T47D (cell line): Measurements from ENCODE around the gene IL21R.
"Not testable (repeated sequence)": the region's sequence is repeated elsewhere in the genome, so short reads cannot be mapped to it uniquely, and the experiment has no call there.

Experiments
- DNase-seq, 2 experiments: peaks; one replicate each; pipeline versions ENCODE4 v3.0.0 to v3.0.0-alpha.2; 2011 to 2012; ENCODE audit warnings: low read depth in 1 of 2, low spot score in 1 of 2
- JUND ChIP-seq: IDR thresholded peaks from 2 replicates; pipeline ENCODE4 v1.6.1; 2012; ENCODE audit warnings: low read depth
- in situ Hi-C: cut with HindIII; loops from 2 replicates; pipeline ENCODE4 v1.10.0; 2016; ENCODE audit warnings: low sequenced_read_pairs, low pct_unique_long_range_greater_than_20kb

IL21R gene

GRCh38 chr16:27449434-27450195 is 47.6 kb downstream of the IL21R start:
- no peak for TF ChIP-seq JUND
- in situ Hi-C loops, result no loop called here
- no peak for DNase-seq

DNA sequence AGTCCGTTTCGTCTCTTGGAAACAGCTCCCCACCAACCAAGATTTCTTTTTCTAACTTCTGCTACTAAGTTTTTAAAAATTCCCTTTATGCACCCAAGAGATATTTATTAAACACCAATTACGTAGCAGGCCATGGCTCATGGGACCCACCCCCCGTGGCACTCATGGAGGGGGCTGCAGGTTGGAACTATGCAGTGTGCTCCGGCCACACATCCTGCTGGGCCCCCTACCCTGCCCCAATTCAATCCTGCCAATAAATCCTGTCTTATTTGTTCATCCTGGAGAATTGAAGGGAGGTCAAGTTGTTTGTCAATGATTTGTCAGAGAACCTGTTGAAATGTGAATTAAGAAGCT is 48.2 kb downstream of the IL21R start:
- TF ChIP-seq JUND, result no peak
- no peak for DNase-seq
- in situ Hi-C loops, result no loop called here

DNA sequence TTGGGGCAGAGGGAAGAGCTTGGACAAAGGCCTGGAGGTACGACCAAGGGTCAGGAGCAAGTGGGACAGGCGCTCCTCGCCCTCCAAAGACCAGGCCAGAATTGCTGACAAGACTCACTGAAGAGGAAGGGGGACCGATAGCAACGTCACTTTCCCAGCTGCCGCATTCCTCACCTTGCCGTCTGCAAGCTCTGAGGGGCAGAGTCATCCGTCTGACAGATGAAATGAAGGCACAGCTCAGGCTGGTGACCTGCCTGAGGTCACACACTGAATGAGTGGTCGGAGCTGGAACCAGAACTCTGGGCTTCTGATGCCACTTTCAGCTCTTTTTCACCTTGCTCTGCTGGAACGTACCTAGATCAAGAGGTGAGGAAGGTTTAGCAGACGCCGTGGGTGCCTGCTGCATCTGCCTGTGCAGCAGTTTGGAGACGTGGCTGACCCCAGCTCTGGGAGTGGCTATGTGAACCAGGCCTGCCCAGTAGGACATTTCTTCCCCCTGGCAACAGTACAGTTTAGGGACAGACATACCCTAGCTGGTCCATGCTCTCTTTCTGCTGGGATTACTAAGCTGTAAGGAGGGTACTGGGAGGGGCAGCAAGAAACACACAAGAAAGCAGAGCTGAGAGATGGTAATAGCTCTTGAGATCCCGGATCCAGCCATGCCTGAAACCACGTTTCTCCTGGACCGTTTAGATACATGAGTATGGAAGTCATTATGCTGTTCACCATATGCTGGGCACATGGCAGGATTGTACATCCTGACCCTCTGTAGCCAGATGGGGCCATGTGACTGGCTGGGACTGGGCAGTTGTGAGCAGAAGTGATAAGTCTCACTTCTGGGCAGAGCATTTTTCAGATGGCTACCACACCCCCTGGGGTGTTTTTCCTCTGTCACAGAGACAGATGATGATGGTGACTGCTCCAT is 50.9 kb downstream of the IL21R start:
- no peak for TF ChIP-seq JUND
- no peak for DNase-seq
- in situ Hi-C loops, result no loop called here

- TF ChIP-seq JUND, result no peak
- DNase-seq, result no peak
- in situ Hi-C loops, result no loop called here
These were observed 51.5 kb downstream of the IL21R start for GRCh38 chr16:27453494-27453825.

GRCh38 chr16:27455700-27456099 is 53.7 kb downstream of the IL21R start:
- no peak for DNase-seq
- in situ Hi-C loops, result no loop called here
- TF ChIP-seq JUND, result no peak

- in situ Hi-C loops, DNase-seq: not testable (repeated sequence)
These were observed 55.6 kb downstream of the IL21R start for GRCh38 chr16:27457605-27457900.

- in situ Hi-C loops, result no loop called here
- TF ChIP-seq JUND, result no peak
- no peak for DNase-seq
These were observed 56.3 kb downstream of the IL21R start for GRCh38 chr16:27458258-27458657.

DNA sequence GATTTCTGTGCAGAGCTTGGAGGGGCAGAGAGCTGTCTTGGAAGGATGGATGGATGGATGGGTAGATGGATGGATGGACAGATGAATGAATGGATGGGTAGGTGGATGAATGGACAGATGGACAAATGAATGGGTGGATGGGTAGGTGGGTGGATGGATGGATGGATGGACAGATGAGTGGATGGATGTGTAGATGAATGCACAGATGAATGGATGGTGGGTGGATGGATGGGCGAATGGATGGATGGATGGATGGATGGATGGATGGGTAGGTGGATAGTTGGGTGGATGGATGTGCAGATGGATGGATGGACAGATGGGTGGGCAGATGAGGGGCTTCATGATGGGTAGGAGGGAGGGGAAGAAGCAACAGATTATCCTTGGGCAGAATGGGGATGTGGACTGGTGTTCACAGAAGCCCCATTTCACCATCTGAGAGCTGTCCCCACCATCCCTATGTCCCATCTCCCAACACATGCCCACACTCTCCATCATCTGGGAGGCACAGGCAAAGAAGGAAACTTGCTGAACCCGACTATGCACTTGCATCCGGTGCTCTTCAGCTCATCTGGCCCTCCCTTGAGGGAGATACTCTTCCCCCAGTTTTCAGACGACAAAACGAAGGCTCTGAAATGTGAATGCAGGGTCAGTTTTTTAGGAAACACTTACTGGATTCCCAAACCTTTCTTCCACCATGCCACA is 57.2 kb downstream of the IL21R start:
- DNase-seq, result no peak
- no peak for TF ChIP-seq JUND
- in situ Hi-C loops, result no loop called here

GRCh38 chr16:27460213-27460612 is 58.2 kb downstream of the IL21R start:
- DNase-seq, result no peak
- TF ChIP-seq JUND, result no peak
- in situ Hi-C loops, result no loop called here

DNA sequence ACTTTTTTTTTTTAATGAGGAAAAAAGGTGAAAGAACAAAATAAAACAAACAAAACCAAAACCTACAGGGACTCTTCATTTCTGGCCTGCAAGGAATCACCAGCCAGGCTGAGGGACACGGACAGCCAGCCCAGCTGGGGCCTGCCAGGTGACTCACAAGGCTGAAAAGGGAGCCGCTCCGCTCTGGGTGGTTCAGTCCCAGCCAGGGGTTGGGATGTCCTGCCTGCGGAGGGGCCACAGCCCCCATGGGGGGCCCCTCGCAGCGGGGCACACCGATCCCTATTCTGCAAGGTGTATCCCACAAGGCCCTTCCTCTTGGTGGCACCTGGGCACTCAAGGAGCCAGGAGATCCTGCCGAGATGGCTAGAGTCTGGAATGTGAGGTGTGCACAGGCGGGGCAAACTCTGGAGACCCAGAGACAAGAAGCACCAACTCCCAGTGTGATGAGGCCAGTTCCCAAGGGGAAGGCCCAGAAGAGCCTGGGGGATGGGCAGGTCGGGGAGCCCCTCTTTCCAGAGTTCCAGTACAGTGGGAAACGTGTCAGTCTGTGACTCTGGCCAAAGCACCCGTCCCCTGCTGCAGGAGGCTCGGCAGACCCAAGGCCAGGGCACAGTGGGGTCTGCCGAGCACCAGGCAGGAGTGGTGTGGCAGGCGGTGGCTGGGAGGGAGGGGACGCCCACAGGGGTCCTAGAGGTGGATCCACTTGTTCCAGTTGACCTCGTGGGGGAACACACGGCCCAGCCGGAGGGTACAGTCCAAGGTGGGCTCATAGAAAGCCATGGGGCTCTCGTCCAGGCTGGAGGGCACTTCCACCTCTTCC is 58.9 kb downstream of the IL21R start:
- in situ Hi-C loops, result no loop called here
- no peak for TF ChIP-seq JUND
- no peak for DNase-seq

DNA sequence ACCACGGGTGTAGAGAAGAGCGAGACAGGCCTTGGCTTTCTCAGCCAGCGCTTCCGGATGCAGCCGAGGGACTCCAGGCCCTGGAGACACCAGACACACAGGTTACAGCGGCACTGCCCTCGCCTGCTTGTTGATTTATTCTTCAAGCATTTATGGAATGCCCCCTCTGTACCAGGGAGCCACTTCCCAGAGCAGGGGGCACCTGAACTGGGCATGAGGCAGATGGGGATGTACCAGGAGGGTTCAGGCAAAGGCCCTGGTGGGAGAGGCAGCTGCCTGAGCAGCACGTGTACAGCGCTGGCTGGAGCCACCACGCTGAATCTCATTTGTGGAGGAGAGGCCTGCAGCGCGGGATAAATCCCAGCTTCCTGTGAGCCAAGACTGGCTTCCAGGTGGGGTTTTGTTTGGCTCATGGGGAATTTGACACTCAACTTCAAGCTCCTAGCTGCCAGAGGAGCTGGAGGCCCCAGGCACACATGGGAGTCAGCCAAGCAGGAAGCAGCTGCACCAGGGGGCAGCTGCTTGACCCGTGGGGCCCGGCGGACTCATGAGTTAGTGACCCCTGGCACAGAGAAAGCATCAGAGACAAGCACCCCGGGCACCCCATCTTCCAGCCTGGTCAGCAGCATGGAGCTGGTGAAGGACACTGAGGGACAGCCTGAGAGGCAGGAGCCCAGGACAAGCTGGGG is 59.7 kb downstream of the IL21R start:
- no peak for DNase-seq
- TF ChIP-seq JUND, result no peak
- in situ Hi-C loops, result no loop called here
